SU-DHL-6 (cell line): Measurements from ENCODE around the gene KRTAP10-8.
"Not testable (repeated sequence)": the region's sequence is repeated elsewhere in the genome, so short reads cannot be mapped to it uniquely, and the experiment has no call there.

Experiments used
- H2AFZ ChIP-seq: fragments of 200-600 bp; sonication (generic); 2 replicates; pipeline ENCODE4 v1.6.1; 2014; ENCODE audit warnings: low read depth, mild to moderate bottlenecking, moderate library complexity, mixed read lengths, antibody characterized with exemption, low read length; ENCODE audit not compliant: severe bottlenecking
- H3F3A ChIP-seq: fragments of 200-600 bp; shearing (Covaris generic); 2 replicates; pipeline ENCODE4 v1.6.0; 2016; ENCODE audit warnings: antibody characterized with exemption, mild to moderate bottlenecking; ENCODE audit not compliant: insufficient read depth
- H3K27ac ChIP-seq: fragments of 200-600 bp; sonication (generic); 2 replicates; pipeline ENCODE4 v1.5.1; 2016; ENCODE audit warnings: low read depth, mild to moderate bottlenecking, low read length, moderate library complexity, mixed read lengths
- H3K27me3 ChIP-seq: fragments of 200-600 bp; sonication (generic), shearing (Covaris generic); 2 replicates; pipeline ENCODE4 v1.6.0; 2014; ENCODE audit warnings: mild to moderate bottlenecking, low read length
- H3K36me3 ChIP-seq: fragments of 200-600 bp; sonication (generic); 2 replicates; pipeline ENCODE4 v1.6.1; 2014; ENCODE audit warnings: mild to moderate bottlenecking, low read length, mixed read lengths
- H3K4me2 ChIP-seq: fragments of 300-600, 200-600 bp; shearing (Covaris generic), sonication (generic); 2 replicates; pipeline ENCODE4 v1.6.0; 2014; ENCODE audit warnings: low read length, low read depth, mild to moderate bottlenecking; ENCODE audit not compliant: poor library complexity, severe bottlenecking
- H3K4me3 ChIP-seq: fragments of 200-600 bp; sonication (generic); 2 replicates; pipeline ENCODE4 v1.5.1; 2014; ENCODE audit warnings: antibody characterized with exemption, low read length, mild to moderate bottlenecking, mixed read lengths; ENCODE audit not compliant: insufficient read depth, poor library complexity, severe bottlenecking
- H3K79me2 ChIP-seq: fragments of 200-600 bp; sonication (generic); 2 replicates; pipeline ENCODE4 v1.6.1; 2014; ENCODE audit warnings: mild to moderate bottlenecking, low read length, moderate library complexity; ENCODE audit not compliant: insufficient read depth
- H3K9ac ChIP-seq: fragments of 200-600 bp; sonication (generic); 2 replicates; pipeline ENCODE4 v1.7.0; 2014; ENCODE audit warnings: mild to moderate bottlenecking, low read length
- H3K9me2 ChIP-seq: fragments of 200-600 bp; sonication (generic); replicated peaks from 2 replicates; pipeline ENCODE4 v1.6.1; 2014; ENCODE audit warnings: low read length; ENCODE audit not compliant: insufficient read depth
- H3K9me3 ChIP-seq: fragments of 200-600 bp; sonication (generic); 2 replicates; pipeline ENCODE4 v1.6.1; 2014; ENCODE audit warnings: low read length, mixed read lengths; ENCODE audit not compliant: insufficient read depth
- H4K20me1 ChIP-seq: fragments of 200-600 bp; sonication (generic); 2 replicates; pipeline ENCODE4 v1.6.1; 2014; ENCODE audit warnings: low read depth, mild to moderate bottlenecking, antibody characterized with exemption, low read length, moderate library complexity, mixed read lengths
- EZH2phosphoT487 ChIP-seq: fragments of 200-600 bp; sonication (generic), shearing (Covaris generic); conservative IDR thresholded peaks from 2 replicates; pipeline ENCODE4 v1.6.1; 2018; ENCODE audit warnings: mild to moderate bottlenecking, antibody characterized with exemption, low read length, moderate library complexity, mixed read lengths
- TF ChIP-seq, protein P1 (sequence below): fragments of 200-600 bp; sonication (generic); IDR thresholded peaks from one replicate; pipeline ENCODE4 v1.5.1; 2017; ENCODE audit warnings: antibody characterized with exemption, mild to moderate bottlenecking, low read length, moderate library complexity; ENCODE audit not compliant: insufficient read depth, poor library complexity, severe bottlenecking

The KRTAP10-8 gene

DNA sequence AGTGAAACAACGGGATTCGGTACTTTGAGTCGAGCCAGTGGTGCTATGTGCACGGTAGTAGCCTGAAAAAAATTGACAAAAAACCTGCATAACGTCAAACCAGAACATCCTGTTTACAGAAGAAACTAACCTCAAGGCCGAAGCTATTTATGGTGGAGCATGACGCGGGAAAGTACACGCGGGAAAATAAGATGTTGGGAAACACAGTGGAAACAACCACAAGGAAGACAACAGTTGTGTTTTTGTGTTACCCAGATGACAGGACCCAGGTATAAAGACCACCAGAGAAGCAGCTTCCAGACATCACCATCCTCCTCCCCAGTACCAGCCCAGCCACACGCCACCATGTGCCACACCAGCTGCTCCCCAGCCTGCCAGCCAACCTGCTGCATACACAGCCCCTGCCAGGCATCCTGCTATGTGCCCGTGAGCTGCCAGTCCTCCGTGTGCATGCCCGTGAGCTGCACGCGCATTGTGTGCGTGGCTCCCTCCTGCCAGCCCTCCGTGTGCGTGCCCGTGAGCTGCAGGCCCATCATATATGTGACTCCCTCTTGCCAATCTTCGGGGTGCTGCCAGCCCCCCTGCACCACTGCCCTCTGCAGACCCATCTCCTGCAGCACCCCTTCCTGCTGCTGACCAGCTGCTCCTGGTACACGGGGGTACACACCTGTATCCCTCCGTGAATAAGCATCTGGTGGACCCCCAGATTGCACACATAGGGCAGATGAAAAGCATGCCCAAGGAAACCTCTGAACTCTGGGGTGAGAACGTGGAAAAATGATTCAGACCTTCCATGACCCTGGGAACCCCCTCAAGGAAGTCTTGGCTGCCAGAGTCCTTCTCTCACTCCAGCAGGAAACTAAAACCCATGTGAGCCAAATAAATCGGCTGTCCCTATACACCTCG, 46.0 kb downstream of the KRTAP10-8 start, which contains the start of gene KRTAP12-3:
KRTAP12-3 (plus strand) TSS at position 298 of the 906 bp plus-strand sequence; CDS start at position 346, 48 bp downstream.
- Histone ChIP-seq H3K9me2 (no peaks in the 10 kb centered on the region), H3K79me2 (no peaks in the 10 kb centered on the region), H3K27me3 (no peaks in the 10 kb centered on the region), H3K4me3 (no peak within 1 kb of the TSS), H3K9ac (no peak within 1 kb of the TSS), H3F3A (no peaks in the 10 kb centered on the region), H3K9me3 (no peaks in the 10 kb centered on the region), H3K4me2 (no peak within 1 kb of the TSS), H3K27ac (no peak within 1 kb of the TSS), H3K36me3 (no peaks in the 10 kb centered on the region), H2AFZ (no peak within 1 kb of the TSS), H4K20me1 (no peaks in the 10 kb centered on the region)
- TF ChIP-seq, protein P1, sequence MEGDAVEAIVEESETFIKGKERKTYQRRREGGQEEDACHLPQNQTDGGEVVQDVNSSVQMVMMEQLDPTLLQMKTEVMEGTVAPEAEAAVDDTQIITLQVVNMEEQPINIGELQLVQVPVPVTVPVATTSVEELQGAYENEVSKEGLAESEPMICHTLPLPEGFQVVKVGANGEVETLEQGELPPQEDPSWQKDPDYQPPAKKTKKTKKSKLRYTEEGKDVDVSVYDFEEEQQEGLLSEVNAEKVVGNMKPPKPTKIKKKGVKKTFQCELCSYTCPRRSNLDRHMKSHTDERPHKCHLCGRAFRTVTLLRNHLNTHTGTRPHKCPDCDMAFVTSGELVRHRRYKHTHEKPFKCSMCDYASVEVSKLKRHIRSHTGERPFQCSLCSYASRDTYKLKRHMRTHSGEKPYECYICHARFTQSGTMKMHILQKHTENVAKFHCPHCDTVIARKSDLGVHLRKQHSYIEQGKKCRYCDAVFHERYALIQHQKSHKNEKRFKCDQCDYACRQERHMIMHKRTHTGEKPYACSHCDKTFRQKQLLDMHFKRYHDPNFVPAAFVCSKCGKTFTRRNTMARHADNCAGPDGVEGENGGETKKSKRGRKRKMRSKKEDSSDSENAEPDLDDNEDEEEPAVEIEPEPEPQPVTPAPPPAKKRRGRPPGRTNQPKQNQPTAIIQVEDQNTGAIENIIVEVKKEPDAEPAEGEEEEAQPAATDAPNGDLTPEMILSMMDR = no peak
- no peak for TF ChIP-seq EZH2phosphoT487

DNA sequence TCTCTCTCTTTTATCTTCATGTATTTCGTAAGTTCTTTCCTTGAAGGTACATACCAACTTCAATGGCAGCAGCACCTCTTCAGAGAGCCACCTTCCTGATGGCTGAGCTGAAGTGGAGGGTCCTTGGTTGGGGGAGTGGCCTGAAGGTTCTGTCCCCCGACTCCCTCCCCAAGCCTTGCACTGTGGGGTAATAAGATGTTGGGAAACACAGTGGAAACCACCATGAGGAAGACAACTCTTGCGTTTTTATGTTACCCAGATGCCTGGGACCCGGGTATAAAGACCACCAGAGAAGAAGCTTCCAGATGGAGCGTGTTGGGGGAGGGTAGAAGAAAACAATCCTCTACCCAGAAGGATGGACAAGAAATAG, 46.6 kb downstream of the KRTAP10-8 start:
- Histone ChIP-seq H3K4me2 (no peak overlapping the region), H3K27ac (no peak overlapping the region), H3K79me2 (no peaks in the 10 kb centered on the region), H3K4me3 (no peak overlapping the region), H3K36me3 (no peaks in the 10 kb centered on the region), H2AFZ (no peak overlapping the region), H4K20me1 (no peaks in the 10 kb centered on the region), H3K27me3 (no peaks in the 10 kb centered on the region), H3F3A (no peaks in the 10 kb centered on the region), H3K9me3 (no peaks in the 10 kb centered on the region), H3K9ac (no peak overlapping the region), H3K9me2 (no peaks in the 10 kb centered on the region)
- no peak for TF ChIP-seq EZH2phosphoT487
- TF ChIP-seq, protein P1 = no peak

DNA sequence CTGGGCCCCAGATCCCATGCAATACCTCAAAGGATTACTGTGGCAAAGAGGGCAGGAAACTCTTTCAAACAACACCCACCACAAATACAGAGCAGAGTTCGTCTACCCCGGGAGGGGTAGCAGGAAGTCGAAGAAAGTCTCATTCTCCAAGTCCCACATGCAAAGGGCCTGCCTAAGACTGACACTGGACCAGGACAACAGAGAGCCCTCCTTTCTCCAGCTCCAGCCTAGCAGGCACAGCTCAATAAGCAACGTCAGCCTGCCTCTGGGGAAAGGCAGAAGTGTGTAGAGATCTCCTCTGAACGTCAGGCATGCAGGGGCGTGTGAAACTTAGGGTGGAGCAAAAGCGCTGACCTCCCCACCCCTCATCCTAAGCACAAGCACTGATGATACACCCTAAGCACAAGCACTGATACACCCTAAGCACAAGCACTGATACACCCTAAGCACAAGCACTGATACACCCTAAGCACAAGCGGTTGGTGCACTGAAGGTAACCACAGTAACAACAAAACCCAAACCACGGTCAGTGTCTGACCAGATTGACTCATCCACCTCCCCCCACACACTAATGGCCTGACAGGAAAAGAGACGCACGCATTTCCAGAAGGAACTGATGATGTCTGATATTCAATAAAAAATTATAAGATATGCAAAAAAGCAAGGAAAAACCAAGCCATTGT, 47.2 kb downstream of the KRTAP10-8 start:
- no peaks in the 10 kb centered on the region for H3K9me2 ChIP-seq
- no peak overlapping the region for H3K4me2 ChIP-seq
- no peak overlapping the region for H3K27ac ChIP-seq
- no peak overlapping the region for H3K9ac ChIP-seq
- H3K4me3 ChIP-seq = no peak overlapping the region
- H3K9me3 ChIP-seq = no peaks in the 10 kb centered on the region
- H3K27me3 ChIP-seq = no peaks in the 10 kb centered on the region
- no peaks in the 10 kb centered on the region for H3K79me2 ChIP-seq
- no peaks in the 10 kb centered on the region for H3K36me3 ChIP-seq
- H2AFZ ChIP-seq = no peak overlapping the region
- TF ChIP-seq, protein P1 = no peak
- no peak for TF ChIP-seq EZH2phosphoT487
- no peaks in the 10 kb centered on the region for H3F3A ChIP-seq
- H4K20me1 ChIP-seq = no peaks in the 10 kb centered on the region

DNA sequence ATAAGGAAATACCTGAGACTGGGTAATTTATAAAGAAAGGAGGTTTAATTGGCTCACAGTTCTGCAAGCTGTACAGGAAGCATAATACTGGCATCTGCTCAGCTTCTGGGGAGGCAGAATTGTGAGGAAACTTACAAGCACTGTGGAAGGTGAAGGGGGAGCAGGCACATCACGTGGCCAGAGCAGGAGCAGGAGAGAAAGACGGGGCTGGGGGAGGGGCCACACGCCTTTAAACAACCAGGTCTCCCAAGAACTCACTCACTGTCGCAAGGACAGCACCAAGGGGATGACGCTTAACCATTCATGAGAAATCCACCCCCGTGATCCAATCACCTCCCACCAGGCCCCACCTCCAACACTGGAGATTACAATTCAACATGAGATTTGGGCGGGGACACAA, 49.7 kb downstream of the KRTAP10-8 start:
- not testable (repeated sequence) for H3K9me3 ChIP-seq, H3K9me2 ChIP-seq, H3K4me2 ChIP-seq, H4K20me1 ChIP-seq, H3K9ac ChIP-seq, H3K36me3 ChIP-seq, H3K79me2 ChIP-seq, H3K4me3 ChIP-seq, H3K27me3 ChIP-seq, H2AFZ ChIP-seq, H3F3A ChIP-seq, H3K27ac ChIP-seq
